Measurements from ENCODE around the gene SWAP70. TPM values are rescaled to one million over a fixed set of nuclear protein-coding genes. Genes with fewer than 3 reads are reported as not detected.
A peak's percentile ranks its signal among the peaks of the same experiment; 100 is the strongest.

Gene SWAP70
- total RNA-seq, 1 donor from 2014 or later, result 27.6 TPM

DNA sequence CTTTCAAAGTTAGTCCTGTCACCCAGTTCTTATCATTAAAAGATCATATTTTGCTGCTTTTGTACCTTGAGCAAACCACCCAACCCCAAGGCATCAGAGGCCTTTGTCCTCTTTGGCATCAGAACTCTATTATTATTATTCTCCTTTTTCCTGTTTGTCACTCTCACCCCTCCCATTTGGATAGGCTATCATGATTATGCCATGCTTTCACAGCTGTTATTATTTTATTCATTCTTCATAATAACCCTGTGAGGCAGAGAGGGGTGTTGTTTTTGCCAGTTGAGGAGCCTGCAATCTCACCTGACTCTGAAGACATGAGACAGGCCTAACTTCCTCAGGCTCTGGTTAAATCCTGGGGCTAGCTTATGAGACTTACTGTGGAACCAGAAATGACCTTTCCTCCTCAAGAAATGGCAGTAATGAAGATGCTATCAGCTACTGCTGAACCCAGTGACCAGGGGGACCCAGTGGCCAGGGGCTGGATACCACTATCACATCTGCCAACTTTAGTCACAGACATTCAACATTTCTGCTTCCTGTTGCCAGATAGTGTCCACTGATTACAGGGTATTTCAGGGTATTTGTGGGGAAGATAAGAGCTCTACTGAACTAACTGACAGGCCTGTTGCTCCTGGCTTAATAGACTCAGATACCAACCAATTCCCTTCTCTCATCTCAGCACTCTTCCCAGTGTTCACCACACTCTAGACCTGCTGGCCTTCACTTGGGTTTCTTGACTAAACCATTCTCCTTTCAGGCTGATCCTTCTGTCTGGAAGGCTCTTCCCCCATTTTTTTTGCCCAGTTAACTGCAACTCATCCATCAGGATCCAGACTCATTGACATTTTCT is 11.8 kb upstream of the SWAP70 start:
- DNase-seq, result no peak

DNA sequence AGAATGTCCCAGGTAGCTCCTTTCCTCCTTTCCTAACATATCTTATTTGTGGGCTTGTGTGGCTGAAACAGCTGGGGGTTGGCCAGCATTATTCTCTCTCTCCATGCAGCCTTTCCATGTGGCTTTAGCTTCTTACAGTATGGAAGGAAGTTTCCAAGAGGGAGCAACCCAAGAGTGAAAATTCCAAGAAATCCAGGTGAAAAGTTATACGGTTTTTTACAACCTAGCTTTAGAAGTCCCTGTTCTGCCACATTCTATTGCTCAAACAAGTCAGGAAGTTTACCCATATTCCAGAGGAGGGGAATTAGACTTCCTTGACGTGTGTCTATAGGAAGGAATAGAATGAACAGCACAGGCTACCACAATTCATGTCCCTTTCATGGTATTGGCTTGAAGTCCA is 10.0 kb upstream of the SWAP70 start:
- DNase-seq, result no peak

DNA sequence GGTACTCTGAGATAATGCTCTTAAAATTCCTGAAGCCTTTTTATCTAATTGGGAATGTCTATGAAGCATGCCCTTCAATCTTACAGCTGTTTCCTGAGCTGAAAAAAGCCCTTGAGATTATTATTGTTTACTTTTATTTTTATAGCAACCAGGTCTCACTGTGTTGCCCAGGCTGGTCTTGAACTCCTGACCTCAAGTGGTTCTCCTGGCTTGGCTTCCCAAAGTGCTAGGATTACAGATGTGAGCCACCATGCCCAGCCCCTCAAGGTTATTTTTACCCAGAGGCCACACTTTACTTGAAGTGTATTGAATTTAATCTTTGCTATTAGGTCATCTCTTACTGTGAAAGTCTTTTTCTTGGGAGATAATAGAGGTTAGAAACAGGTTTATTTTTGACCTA is 7.0 kb upstream of the SWAP70 start:
- peak; percentile 6 for DNase-seq

DNA sequence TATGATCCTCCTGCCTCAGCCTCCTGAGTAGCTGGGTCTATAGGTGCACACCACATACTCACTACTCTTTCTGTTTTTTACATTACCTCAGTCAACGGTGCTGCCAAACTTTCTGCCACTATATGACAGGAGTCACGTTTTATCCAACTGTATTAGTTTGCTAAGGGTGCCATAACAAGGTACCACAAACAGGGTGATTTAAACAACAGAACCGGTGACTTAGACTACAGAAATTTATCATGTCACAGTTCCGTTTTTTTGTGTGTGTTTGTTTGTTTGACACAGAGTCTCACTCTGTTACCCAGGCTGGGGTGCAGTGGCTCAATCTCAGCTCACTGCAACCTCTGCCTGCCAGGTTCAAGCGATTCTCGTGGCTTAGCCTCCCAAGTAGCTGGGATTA is 6.3 kb upstream of the SWAP70 start:
- DNase-seq, result no peak

DNA sequence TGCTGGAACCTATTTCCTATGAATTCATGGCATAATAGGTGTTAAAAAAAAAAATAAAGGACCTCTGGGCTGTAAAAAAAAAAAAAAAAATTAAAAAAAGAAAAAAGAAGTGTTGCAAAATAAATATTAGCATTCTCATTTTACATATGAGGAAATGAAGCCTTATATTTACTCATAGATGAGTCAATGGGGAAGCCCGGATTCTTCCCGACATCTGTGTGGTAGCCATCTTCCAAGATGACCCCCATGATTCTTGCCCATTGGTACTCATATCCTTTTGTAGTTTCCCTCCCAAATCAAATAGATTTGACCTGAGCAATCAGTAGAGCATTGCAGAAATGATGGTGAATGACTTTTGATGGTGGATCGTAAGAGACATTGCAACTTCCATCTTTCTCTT is 3.0 kb upstream of the SWAP70 start:
- DNase-seq, result no peak

DNA sequence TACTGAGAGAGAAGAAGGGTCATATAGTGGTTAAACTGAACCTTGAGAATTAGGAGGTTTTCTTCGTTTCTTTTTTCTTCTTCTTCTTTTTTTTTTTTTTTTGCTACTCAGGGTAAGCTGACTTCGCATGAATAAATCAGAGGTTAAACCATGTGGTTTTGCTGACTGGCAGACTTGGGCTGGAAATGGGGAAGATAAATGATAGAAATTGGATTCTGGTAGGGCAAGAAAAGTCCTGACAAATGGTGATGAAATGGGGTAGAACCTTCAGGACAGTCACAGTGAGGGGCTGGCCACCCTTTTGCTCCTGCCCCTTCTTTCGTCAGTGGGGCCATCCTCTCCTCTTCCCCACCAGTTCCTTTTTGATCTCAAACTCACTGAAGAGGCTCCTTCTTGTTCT is 1.6 kb upstream of the SWAP70 start:
- no peak for DNase-seq

DNA sequence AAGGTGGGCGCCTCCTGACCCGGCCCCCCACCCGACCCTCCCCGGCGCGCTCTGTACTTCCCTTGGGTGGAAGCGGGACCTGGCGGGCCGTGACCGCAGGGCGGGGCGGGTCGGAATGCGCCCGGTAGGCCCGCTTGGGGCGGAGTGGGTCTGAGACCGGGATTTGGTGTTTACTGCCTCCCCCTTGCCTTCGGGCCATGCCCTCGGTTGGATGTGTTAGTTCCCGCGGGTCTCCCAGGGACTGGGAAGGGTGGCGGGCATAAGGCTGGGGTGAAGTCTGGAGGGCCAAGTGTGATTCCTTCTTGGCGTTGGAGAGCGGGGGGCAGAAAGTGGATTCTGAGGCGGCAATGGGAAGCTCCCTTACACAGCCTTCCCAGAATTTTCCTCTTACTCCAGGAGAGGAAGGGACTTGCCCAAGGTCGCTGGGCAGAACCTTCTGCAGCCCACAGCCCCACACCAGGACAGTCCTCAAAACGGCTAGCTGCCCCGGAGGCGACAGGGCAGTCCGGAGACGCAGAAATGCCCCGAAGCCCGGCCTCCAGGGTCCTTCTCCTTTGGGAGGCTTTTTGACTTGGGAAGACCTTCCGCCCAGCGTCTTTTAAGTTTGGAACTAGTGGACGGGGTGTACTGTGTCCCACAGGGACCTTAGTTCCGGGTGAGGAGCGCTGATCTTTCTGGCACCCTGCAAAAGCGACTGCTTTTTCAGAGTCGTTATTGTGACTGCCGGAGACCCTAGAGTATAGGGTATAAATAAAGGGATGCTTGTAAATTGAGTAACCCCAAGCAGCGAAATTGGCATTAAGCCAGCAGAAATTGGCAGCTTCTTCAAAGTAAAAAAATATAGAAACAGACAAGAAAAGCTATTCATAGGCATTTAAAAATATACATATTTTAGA is 647 bp downstream of the SWAP70 start:
- peak; percentile 59 for DNase-seq

DNA sequence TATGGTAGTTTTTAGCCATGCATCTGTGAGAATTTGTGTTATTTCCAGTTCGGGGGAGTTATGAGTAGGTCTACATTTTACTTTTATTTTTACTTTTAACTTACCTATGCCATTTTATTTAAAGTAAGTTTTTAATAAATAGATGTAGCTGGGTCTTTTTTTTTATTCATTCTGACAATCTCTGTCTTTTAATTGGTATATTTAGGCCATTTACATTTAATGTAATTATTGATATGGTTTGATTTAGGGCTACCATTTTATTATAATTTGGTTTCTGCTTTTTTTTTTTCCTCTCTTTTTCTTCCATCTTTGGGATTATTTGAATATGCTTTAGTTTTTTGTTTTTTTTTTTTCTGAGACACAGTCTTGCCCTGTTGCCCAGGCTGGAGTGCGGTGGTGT is 1.9 kb downstream of the SWAP70 start:
- no peak for DNase-seq

DNA sequence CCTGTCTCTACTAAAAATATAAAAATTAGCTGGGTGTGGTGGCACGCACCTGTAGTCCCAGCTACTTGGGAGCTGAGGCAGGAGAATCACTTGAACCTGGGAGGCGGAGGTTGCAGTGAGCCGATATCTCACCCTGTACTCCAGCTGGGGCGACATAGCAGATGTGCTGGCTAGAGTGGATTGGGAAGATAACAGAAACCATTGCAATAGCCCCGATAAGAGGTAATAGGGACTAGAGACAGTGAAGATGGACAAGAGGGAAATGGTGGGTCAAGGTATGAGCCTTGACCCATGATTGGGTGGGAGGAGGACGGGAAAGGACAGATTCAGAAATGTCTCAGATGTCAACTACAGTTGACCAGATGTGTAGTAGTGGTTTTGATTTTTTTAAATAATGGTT is 6.1 kb downstream of the SWAP70 start:
- DNase-seq, result no peak

DNA sequence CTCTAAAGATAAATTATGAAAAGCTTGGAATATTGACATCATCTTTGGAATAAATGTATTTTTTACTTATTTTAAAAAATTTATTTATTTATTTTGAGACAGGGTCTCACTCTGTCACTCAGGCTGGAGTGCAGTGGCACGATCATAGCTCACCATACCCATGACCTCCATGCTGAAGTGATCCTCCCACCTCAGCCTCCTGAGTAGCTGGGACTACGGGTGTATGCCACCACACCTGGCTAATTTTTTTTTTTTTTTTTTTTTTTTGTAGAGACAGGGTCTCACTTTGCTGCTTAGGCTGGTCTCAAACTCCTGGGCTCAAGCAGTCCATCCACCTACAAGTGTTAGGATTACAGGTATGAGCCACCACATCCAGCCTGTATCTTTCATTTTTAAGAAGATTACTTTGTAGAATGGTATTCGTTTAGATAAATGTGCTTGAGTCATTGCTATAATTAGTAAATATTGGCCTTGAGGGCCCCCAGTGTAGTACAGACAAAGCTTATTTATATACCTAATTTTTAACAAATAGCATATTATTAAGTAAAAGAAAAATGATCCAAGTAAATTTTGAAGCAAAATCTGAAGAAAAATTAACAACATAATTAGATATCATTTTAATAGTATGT is 8.5 kb downstream of the SWAP70 start:
- no peak for DNase-seq

DNA sequence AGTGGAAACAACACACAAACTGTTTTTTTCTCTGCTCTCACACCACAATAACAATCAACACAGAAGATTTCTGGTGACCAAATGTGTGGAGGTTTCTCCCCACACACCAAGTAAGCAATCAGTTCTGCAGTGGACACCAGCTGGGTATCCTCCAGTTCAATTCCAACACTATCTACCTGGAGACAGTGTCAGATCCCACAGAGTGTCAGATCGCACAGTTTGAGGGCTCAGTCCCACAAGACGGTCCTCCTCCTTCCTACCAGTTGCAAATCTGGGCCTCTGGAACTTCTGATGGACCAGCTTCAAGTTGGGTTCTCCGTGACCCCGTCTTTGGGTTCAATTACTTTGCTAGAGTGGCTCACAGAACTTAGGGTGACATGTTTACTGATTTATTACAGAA is 9.0 kb downstream of the SWAP70 start:
- no peak for DNase-seq

DNA sequence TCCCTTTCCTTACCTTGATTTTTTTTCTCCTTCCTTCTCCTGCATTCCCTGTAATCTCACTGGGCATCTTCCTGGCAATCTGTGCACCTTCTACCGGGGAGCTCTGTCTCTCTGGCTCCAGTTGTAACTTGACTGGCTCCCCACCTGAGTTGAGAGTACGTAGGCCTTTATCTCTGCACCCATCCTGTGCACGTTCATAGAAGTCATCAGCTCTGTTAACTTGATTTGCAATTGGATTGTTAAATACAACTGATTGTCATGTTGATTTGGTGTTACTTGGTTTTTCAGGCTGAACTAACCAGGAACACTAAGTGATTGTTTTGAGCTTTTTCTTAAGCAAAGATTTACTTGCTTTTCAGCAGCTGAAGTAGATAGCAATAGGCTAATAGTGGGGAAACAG is 11.8 kb downstream of the SWAP70 start:
- DNase-seq, result no peak

DNA sequence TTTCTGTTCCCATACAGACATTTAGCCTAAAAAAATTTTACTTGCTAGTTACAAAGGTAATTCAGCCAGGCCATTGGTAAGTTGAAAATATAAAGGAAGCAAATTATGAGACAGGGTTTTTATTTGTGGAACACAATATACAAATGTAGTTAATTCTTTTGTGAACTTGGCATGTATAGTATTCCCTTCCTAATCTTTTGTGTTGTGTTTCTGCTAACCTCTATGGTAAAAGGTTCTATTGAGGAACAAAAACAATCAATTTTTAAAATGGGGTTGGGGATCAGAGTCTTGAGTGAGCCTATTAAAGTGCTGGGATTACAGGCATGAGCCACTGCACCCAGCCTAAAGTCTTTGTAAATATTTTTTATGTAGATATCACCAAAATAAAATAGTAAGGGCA is 14.1 kb downstream of the SWAP70 start:
- DNase-seq, result no peak

DNA sequence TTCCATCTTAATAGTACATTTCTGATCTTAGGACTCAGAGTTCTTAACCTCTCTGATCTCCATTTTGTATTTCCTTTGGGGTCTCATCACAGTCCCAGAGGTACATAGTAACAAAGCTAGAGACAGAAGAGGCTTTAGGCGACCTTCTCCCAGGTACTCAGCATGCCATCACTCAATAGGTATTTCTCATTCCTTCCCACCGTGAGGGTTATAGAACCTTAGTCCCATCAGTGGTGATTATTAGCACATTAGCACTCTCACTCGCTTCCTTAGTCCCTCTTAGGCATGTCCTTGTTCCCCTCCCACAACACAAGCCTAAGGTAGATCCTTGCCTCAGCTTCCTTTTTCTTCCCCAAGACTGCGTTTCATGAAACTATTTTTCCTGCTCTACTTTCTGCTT is 14.7 kb downstream of the SWAP70 start:
- DNase-seq, result no peak

DNA sequence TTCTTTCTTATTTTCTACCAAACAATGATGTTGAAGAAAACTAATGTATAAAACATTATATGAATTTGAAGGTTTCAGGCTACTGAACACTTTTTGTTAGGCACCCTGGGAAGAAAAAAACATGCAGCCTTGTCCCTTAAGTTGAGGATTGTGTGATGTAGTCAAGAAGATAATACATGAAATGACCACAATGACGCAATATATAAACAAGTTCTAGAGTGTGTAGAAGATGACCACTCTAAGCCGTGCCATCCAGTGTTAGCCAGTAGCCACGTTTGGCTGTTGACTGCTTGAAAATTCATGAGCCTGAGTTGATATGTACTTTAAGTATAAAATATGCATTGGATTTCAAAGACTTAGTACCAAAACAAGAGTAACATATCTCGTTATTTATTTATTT is 16.2 kb downstream of the SWAP70 start:
- DNase-seq, result no peak

DNA sequence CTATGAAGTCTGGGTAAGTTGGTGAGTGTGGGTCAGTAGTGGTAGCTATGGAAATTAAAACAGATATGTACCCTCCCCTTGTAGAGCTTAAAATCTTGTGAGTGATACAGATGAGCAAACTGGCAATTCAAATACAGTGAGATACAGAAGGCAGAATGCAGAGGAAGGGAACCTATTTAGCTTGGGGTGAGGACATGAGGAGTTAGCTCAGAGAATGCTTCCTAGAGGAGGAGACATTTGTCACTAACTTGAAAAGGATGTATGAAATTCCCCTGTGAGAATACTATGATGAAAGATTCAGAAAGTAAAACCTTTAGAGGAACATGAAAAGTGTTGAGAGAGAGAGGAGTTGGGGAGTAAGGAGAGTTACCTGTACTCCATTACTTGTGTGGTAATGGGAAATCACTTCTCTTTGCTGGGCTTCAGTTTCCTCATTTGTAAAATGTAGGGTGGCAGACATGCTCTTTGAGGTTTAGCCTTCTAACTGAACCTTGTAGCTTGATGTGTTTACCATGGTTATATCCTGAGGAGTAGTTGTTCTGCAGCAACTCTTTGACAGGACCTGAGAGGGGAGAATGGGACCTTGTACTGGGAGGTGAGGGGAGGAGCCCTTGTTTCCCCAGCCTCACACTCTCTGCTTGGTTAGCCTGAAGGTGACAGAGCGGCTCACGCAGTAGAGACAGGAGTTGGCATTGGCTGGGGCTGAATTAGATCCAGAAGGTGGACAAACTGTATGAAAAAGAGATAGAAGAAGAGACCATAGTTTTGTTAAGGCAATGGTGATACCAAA is 17.9 kb downstream of the SWAP70 start:
- DNase-seq, result no peak

DNA sequence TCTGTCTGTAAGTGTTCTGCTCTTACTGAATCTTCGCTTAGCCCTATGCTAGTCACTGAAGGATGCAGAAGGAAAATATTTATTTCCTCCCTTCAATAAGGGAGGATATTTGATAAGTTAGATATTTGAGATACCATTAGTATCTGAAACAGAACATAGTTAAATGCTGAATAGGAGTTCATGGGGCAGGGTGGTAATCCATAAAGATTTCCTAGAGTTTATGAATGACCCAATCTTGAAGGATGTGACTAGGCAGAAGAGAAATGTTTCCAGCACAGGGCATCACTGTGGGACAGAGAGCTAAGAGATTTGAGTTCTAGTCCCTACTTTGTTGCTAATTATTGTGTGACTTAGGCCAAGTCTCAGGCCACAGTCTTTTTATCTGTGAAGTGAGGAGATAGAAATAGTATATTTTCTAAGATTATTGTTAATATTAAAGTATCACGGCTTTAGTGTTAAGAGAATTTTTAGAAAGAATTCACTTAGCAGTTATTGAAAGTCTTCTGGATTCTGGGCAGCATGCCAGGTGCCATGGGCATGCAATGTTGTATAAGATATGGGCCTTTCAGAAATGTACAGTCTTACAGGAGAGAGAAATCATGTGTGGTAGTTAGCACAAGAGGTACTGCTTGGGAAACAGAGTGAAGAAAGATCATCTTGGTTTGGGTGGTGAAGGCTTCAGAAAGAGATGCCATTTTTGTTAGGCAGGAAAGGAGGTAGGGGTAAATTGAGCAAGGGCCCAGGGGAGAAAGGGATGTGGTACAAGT is 24.0 kb downstream of the SWAP70 start:
- peak; percentile 41 for DNase-seq

DNA sequence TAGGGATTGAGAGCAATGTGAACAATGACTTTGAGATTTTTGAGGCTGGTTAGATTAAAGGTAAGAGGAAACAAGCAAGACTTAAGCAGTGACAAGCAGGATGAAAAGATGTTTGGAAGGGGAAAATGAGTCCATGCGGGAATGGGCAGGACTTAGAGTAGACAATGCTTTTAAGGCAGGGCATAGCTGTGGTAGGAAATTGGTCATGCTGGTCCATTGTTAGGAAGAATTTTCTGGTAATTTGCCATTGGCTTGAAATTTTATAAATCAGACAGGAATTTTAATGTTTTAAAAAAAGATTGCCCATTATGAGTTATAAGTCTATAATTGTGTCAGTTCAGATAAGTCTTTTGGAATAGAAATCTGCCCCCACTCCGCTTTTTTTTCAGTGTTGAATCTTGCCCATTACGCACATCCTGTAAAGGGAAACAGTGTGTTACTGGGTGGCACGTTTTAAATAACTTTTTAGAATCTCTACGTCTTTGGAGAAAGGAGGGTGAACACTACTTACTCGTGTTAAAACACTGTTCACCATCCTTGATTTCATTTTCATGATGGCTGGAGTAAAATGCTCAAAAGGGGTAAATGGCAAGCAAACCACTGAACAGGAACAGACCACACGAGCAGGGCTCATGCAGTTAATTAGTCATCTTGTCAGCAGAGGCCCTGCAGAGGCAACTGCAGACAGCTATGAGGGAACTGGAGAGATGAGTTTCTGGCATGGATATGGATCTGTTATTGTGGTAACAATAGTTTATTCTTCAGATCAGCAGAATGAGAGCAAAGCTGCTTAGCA is 25.0 kb downstream of the SWAP70 start:
- DNase-seq, result peak; percentile 44

DNA sequence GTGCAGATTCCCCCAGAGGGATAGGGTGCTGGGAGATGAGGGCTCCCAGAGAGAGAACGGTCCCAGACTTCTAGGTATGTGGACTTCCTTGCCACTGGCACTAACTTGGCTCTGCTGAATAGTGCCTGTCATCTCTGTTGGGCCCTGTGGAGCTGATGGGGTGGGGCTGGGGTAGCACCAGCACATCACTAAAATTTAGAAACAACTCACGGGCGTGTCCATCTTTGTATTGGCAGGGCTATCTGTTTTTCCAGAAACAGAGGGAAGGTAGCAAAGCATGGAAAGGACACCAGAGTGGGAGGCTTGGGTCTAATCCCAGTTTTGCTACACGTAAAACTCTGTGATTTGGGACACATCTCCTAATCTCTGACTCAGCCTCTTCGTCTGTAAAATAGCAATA is 25.8 kb downstream of the SWAP70 start:
- DNase-seq, result no peak

DNA sequence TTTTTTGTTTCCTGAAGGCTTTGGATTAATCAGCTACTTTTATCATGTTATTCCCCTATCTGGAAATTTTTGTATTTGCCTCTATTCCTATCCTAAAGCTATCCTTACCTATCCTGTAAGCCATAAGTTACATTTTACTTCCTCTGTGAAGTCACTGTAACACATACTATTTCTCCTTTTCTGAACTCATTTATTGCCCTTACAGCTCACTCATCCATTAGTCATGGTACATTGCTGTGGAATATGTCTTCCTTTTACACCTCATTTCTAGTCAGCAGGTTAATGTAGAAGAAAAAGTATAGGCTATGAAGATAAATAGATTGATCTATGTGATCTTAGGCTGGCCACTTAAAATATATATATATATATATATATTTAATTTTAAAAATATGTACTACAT is 28.0 kb downstream of the SWAP70 start:
- no peak for DNase-seq

DNA sequence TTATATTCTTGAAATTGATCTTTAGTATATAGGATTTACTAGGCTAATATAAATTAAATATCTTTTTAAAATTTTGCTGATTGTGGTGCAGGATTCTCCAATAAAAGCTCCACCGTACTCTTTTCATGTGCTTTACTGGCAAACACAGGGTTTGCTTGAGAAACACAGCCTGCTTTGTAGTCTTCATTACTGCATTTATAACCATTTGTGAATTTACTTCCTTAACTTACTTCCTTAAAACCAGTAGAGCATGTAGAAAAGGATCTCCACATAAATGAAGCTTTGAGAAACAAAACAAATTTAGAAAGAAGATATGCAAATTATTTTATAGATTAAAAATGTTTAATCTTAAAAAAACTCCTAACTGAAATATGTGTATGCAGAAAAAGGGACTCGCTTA is 28.8 kb downstream of the SWAP70 start:
- no peak for DNase-seq

Measured in tongue (tissue), 2 donors.